Measurements from ENCODE around the gene BEST2. TPM values are rescaled to one million over a fixed set of nuclear protein-coding genes. Genes with fewer than 3 reads are reported as not detected.
A peak's percentile ranks its signal among the peaks of the same experiment; 100 is the strongest.
"Not testable (repeated sequence)": the region's sequence is repeated elsewhere in the genome, so short reads cannot be mapped to it uniquely, and the experiment has no call there.

BEST2 gene
- total RNA-seq, 2 experiments from 2014 or later: not detected

- CTCF ChIA-PET: interaction anchor here (0.5 to 15.3 kb wide), 13 partner anchors 9 to 559 kb away, joined by 3 to 157 read pairs (median 5); partner anchors contain the start of gene TRIR
- H3K4me1 Mint-ChIP-seq: peaks cover 38% of the 10 kb centered on the region
- H3K27me3 Mint-ChIP-seq: no peaks in the 10 kb centered on the region
- H3K36me3 Mint-ChIP-seq: peaks cover 14% of the 10 kb centered on the region
- DNase-seq: peak; percentile 76
- H3K9me3 Mint-ChIP-seq (ENCODE audit: low read depth): no peaks in the 10 kb centered on the region
- H3K27ac Mint-ChIP-seq: peak overlapping the region; percentile 83
- H3K4me3 Mint-ChIP-seq: peak overlapping the region; percentile 86
- peak; percentile 64 for ATAC-seq
Observed at GRCh38 chr19:12721656-12722565, 29.7 kb upstream of the BEST2 start.

GRCh38 chr19:12722566-12723380 lies 28.8 kb upstream of the BEST2 start:
- CTCF ChIA-PET: interaction anchor here (0.5 to 15.3 kb wide), 15 partner anchors 11 to 162 kb away, joined by 3 to 157 read pairs (median 5); partner anchors contain the start of gene TRIR
- ATAC-seq (peak; percentile 88), DNase-seq (peak; percentile 98)
- H3K4me3 Mint-ChIP-seq: peak overlapping the region; percentile 83
- no peaks in the 10 kb centered on the region for H3K27me3 Mint-ChIP-seq
- peaks cover 16% of the 10 kb centered on the region for H3K36me3 Mint-ChIP-seq
- H3K4me1 Mint-ChIP-seq: peaks cover 38% of the 10 kb centered on the region
- no peaks in the 10 kb centered on the region for H3K9me3 Mint-ChIP-seq (ENCODE audit: low read depth)
- peak overlapping the region; percentile 91 for H3K27ac Mint-ChIP-seq

GRCh38 chr19:12723381-12723640 lies 28.3 kb upstream of the BEST2 start:
- H3K27ac Mint-ChIP-seq: peak overlapping the region; percentile 91
- H3K9me3 Mint-ChIP-seq (ENCODE audit: low read depth): no peaks in the 10 kb centered on the region
- H3K4me3 Mint-ChIP-seq: peak overlapping the region; percentile 83
- peaks cover 38% of the 10 kb centered on the region for H3K4me1 Mint-ChIP-seq
- no peaks in the 10 kb centered on the region for H3K27me3 Mint-ChIP-seq
- peaks cover 20% of the 10 kb centered on the region for H3K36me3 Mint-ChIP-seq
- ATAC-seq (no peak), DNase-seq (no peak)
- CTCF ChIA-PET: interaction anchor here (0.6 to 15.3 kb wide), 12 partner anchors 11 to 162 kb away, joined by 3 to 157 read pairs (median 5); partner anchors contain the start of gene TRIR

GRCh38 chr19:12723641-12724426 lies 27.8 kb upstream of the BEST2 start, which contains the start of gene TNPO2:
TNPO2 (minus strand) TSS chr19:12723932; CDS start chr19:12720977, 2,955 bp downstream.
- Mint-ChIP-seq H3K4me3 (peak within 1 kb of the TSS; percentile 83), H3K4me1 (peaks cover 33% of the 10 kb centered on the region), H3K36me3 (peaks cover 20% of the 10 kb centered on the region), H3K9me3 (ENCODE audit: low read depth) (no peaks in the 10 kb centered on the region), H3K27me3 (no peaks in the 10 kb centered on the region), H3K27ac (peak within 1 kb of the TSS; percentile 91)
- ATAC-seq (peak; percentile 38), DNase-seq (peak; percentile 84)
- CTCF ChIA-PET: interaction anchor here (0.6 to 15.3 kb wide), 14 partner anchors 10 to 150 kb away, joined by 3 to 157 read pairs (median 4); partner anchors contain the start of gene TRIR

GRCh38 chr19:12725612-12726011 lies 26.0 kb upstream of the BEST2 start:
- H3K27ac Mint-ChIP-seq; H3K27me3 Mint-ChIP-seq; H3K9me3 Mint-ChIP-seq (ENCODE audit: low read depth); DNase-seq; ATAC-seq; H3K4me3 Mint-ChIP-seq: not testable (repeated sequence)
- Mint-ChIP-seq H3K4me1 (peaks cover 23% of the 10 kb centered on the region), H3K36me3 (peaks cover 31% of the 10 kb centered on the region)
- CTCF ChIA-PET: interaction anchor here (5.6 to 15.3 kb wide), 2 partner anchors 8 to 32 kb away, joined by 58 to 157 read pairs; partner anchors contain the start of gene TRIR

- Mint-ChIP-seq H3K9me3 (ENCODE audit: low read depth) (no peaks in the 10 kb centered on the region), H3K27ac (no peak overlapping the region), H3K27me3 (no peaks in the 10 kb centered on the region), H3K36me3 (peaks cover 32% of the 10 kb centered on the region), H3K4me1 (peaks cover 24% of the 10 kb centered on the region), H3K4me3 (no peak overlapping the region)
- no peak for DNase-seq
- CTCF ChIA-PET: interaction anchor here (15.3 kb wide), 1 partner anchor 31 kb away, joined by 157 read pairs; no protein-coding TSS in a partner anchor
- ATAC-seq: no peak
Observed at GRCh38 chr19:12726988-12727316, 24.6 kb upstream of the BEST2 start.

GRCh38 chr19:12727745-12728433 lies 23.7 kb upstream of the BEST2 start:
- no peak overlapping the region for H3K27ac Mint-ChIP-seq
- CTCF ChIA-PET: interaction anchor here (2.2 to 15.3 kb wide), 2 partner anchors 30 to 33 kb away, joined by 8 to 157 read pairs; no protein-coding TSS in a partner anchor
- H3K4me3 Mint-ChIP-seq: no peak overlapping the region
- no peaks in the 10 kb centered on the region for H3K9me3 Mint-ChIP-seq (ENCODE audit: low read depth)
- peaks cover 38% of the 10 kb centered on the region for H3K36me3 Mint-ChIP-seq
- DNase-seq (no peak), ATAC-seq (no peak)
- peaks cover 32% of the 10 kb centered on the region for H3K4me1 Mint-ChIP-seq
- no peaks in the 10 kb centered on the region for H3K27me3 Mint-ChIP-seq

GRCh38 chr19:12730064-12730463 lies 21.5 kb upstream of the BEST2 start:
- Mint-ChIP-seq H3K9me3 (ENCODE audit: low read depth) (no peaks in the 10 kb centered on the region), H3K27me3 (no peaks in the 10 kb centered on the region), H3K4me1 (peaks cover 31% of the 10 kb centered on the region), H3K36me3 (peaks cover 41% of the 10 kb centered on the region), H3K4me3 (no peak overlapping the region), H3K27ac (no peak overlapping the region)
- DNase-seq (no peak), ATAC-seq (no peak)
- CTCF ChIA-PET: interaction anchor here (1.1 to 2.2 kb wide), 2 partner anchors 8 to 30 kb away, joined by 3 to 8 read pairs; no protein-coding TSS in a partner anchor

GRCh38 chr19:12731337-12731736 lies 20.3 kb upstream of the BEST2 start:
- CTCF ChIA-PET: interaction anchor here (1.1 to 1.2 kb wide), 2 partner anchors 10 to 29 kb away, joined by 3 to 7 read pairs; no protein-coding TSS in a partner anchor
- Mint-ChIP-seq H3K4me1 (peaks cover 36% of the 10 kb centered on the region), H3K9me3 (ENCODE audit: low read depth) (no peaks in the 10 kb centered on the region), H3K36me3 (peaks cover 41% of the 10 kb centered on the region), H3K4me3 (no peak overlapping the region), H3K27ac (no peak overlapping the region), H3K27me3 (no peaks in the 10 kb centered on the region)
- ATAC-seq (no peak), DNase-seq (no peak)

- peak overlapping the region; percentile 97 for H3K27ac Mint-ChIP-seq
- peak overlapping the region; percentile 92 for H3K4me3 Mint-ChIP-seq
- CTCF ChIA-PET: interaction anchor here (0.6 to 2.9 kb wide), 30 partner anchors 9 to 244 kb away, joined by 3 to 58 read pairs (median 4); partner anchors contain the start of genes DNASE2, FBXW9, HOOK2 and JUNB
- peaks cover 31% of the 10 kb centered on the region for H3K36me3 Mint-ChIP-seq
- no peaks in the 10 kb centered on the region for H3K27me3 Mint-ChIP-seq
- H3K9me3 Mint-ChIP-seq (ENCODE audit: low read depth): no peaks in the 10 kb centered on the region
- no peak for ATAC-seq
- peak; percentile 81 for DNase-seq
- H3K4me1 Mint-ChIP-seq: peaks cover 51% of the 10 kb centered on the region
Observed at GRCh38 chr19:12733369-12734214, 18.0 kb upstream of the BEST2 start.

Measured in activated CD8-positive, alpha-beta memory T cell treated with anti-CD3 and anti-CD28 coated beads, Interleukin-2, amount 10 ng/mL, durations not matched to agents 7 days and 5 days (primary cell).